ENCODE measurements around the gene CWF19L2. TPM values are rescaled to one million over a fixed set of nuclear protein-coding genes. Genes with fewer than 3 reads are reported as not detected.
"Not testable (repeated sequence)": the region's sequence is repeated elsewhere in the genome, so short reads cannot be mapped to it uniquely, and the experiment has no call there.

CWF19L2 gene
- total RNA-seq, 1 donor, result 10.9 TPM

DNA sequence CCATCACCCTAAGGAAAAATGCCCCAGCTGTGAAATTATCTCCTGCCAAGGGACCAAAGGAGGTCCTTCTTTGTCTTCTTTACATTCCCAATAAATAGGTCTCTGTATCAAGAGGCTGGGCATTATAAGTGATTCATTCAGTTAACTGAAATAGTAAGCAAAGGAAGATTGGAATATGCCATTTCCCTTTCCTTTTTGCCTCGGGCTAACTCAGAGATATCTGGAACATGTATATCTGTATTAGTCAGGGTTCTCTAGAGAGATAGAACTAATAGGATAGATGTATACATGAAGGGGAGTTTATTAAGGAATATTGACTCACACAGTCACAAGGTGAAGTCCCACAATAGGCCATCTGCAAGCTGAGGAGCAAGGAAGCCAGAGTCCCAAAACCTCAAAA is 15.3 kb upstream of the CWF19L2 start:
- no peak overlapping the region for H3K4me2 ChIP-seq (ENCODE audit: insufficient read depth, low read length)
- no peak overlapping the region for H3K27ac ChIP-seq (ENCODE audit: low read depth, low read length)
- H3K9me3 ChIP-seq (ENCODE audit: low read depth, low read length), result no peaks in the 10 kb centered on the region
- no peak overlapping the region for H3K4me3 ChIP-seq (ENCODE audit: insufficient read depth, low read length)
- H4K20me1 ChIP-seq (ENCODE audit: insufficient read depth, low read length), result no peaks in the 10 kb centered on the region
- H2AFZ ChIP-seq (ENCODE audit: low read length), result no peak overlapping the region
- TF ChIP-seq, protein P1, sequence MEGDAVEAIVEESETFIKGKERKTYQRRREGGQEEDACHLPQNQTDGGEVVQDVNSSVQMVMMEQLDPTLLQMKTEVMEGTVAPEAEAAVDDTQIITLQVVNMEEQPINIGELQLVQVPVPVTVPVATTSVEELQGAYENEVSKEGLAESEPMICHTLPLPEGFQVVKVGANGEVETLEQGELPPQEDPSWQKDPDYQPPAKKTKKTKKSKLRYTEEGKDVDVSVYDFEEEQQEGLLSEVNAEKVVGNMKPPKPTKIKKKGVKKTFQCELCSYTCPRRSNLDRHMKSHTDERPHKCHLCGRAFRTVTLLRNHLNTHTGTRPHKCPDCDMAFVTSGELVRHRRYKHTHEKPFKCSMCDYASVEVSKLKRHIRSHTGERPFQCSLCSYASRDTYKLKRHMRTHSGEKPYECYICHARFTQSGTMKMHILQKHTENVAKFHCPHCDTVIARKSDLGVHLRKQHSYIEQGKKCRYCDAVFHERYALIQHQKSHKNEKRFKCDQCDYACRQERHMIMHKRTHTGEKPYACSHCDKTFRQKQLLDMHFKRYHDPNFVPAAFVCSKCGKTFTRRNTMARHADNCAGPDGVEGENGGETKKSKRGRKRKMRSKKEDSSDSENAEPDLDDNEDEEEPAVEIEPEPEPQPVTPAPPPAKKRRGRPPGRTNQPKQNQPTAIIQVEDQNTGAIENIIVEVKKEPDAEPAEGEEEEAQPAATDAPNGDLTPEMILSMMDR (IDR thresholded peaks at IDR 0.05; ENCODE audit: extremely low read depth, low read depth, low read length), result no peak
- H3K36me3 ChIP-seq (ENCODE audit: insufficient read depth, low read length), result no peaks in the 10 kb centered on the region
- DNase-seq (ENCODE audit: insufficient read length, low spot score, missing footprints), result no peak
- H3K79me2 ChIP-seq (ENCODE audit: insufficient read depth, low read length), result no peaks in the 10 kb centered on the region
- H3K4me1 ChIP-seq (ENCODE audit: insufficient read depth, low read length), result no peaks in the 10 kb centered on the region
- no peaks in the 10 kb centered on the region for H3K27me3 ChIP-seq (ENCODE audit: insufficient read depth, low read length)

DNA sequence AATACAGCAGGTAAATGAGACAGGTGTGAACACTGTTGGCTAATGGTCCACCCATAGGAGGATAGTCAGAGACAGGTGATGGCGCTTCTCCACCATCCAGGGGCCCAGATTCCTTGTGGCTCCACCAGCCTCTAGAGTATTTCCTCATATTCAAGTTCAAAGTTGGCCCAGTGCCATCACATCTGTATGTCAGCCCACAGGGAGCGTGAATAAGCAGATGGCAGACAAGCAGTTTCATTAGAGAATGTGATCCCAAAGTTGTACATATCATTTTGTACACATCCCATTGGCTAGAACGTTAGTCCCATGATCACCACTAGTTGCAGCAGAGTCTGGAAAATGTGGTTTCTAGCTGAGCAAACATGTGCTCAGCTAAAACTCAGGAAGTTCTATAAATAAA is 11.0 kb upstream of the CWF19L2 start:
- Histone ChIP-seq H3K27ac (ENCODE audit: low read depth, low read length) (no peak overlapping the region), H3K79me2 (ENCODE audit: insufficient read depth, low read length) (no peaks in the 10 kb centered on the region), H2AFZ (ENCODE audit: low read length) (no peak overlapping the region), H3K4me2 (ENCODE audit: insufficient read depth, low read length) (no peak overlapping the region), H3K36me3 (ENCODE audit: insufficient read depth, low read length) (no peaks in the 10 kb centered on the region), H3K27me3 (ENCODE audit: insufficient read depth, low read length) (no peaks in the 10 kb centered on the region), H3K9me3 (ENCODE audit: low read depth, low read length) (no peaks in the 10 kb centered on the region), H3K4me3 (ENCODE audit: insufficient read depth, low read length) (no peak overlapping the region), H3K4me1 (ENCODE audit: insufficient read depth, low read length) (no peaks in the 10 kb centered on the region), H4K20me1 (ENCODE audit: insufficient read depth, low read length) (no peaks in the 10 kb centered on the region)
- TF ChIP-seq, protein P1 (IDR thresholded peaks at IDR 0.05; ENCODE audit: extremely low read depth, low read depth, low read length), result no peak
- no peak for DNase-seq (ENCODE audit: insufficient read length, low spot score, missing footprints)

DNA sequence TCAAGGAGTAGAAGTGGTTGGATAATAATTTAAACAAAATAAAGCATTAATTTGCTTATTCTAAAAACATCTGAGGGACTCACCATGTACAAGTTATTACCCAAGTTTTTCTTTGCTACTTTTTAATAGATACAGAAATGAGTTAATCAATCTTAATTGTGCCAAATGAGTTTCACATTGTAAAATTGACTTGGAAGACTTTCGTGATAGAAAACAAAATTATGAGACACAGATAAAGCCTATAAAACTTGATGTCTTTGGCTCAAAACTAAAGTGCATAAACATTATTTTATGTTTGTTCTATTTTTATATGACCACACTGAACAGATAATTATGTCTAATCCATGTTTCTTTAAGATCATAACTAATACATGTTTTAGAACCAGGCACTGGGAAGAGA is 10.1 kb upstream of the CWF19L2 start:
- TF ChIP-seq, protein P1 (IDR thresholded peaks at IDR 0.05; ENCODE audit: extremely low read depth, low read depth, low read length), result no peak
- Histone ChIP-seq H3K4me1 (ENCODE audit: insufficient read depth, low read length) (no peaks in the 10 kb centered on the region), H3K4me3 (ENCODE audit: insufficient read depth, low read length) (no peak overlapping the region), H4K20me1 (ENCODE audit: insufficient read depth, low read length) (no peaks in the 10 kb centered on the region), H3K27me3 (ENCODE audit: insufficient read depth, low read length) (no peaks in the 10 kb centered on the region), H2AFZ (ENCODE audit: low read length) (no peak overlapping the region), H3K36me3 (ENCODE audit: insufficient read depth, low read length) (no peaks in the 10 kb centered on the region), H3K79me2 (ENCODE audit: insufficient read depth, low read length) (no peaks in the 10 kb centered on the region), H3K4me2 (ENCODE audit: insufficient read depth, low read length) (no peak overlapping the region), H3K9me3 (ENCODE audit: low read depth, low read length) (no peaks in the 10 kb centered on the region), H3K27ac (ENCODE audit: low read depth, low read length) (no peak overlapping the region)
- DNase-seq (ENCODE audit: insufficient read length, low spot score, missing footprints), result no peak

DNA sequence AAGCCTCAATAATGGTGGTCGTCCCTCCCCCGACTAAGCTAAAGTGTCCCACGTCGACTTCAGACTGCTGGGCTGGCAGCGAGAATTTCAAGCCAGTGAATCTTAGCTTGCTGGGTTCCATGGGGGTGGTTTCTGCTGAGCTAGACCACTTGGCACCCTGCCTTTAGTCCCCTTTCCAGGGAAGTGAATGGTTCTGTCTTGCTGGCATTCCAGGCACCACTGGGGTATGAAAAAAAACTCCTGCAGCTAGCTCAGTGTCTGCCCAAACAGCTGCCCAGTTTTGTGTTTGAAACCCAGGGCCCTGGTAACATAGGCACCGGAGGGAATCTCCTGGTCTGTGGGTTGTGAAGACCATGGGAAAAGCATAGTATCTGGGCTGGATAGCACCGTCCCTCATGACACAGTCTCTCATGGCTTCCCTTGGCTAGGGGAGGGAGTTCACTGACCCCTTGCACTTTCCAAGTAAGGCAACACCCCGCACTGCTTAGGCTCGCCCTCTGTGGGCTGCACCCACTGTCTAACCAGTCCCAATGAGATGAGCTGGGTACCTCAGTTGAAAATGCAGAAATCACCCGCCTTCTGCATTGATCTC is 8.7 kb upstream of the CWF19L2 start:
- not testable (repeated sequence) for H4K20me1 ChIP-seq (ENCODE audit: insufficient read depth, low read length); H3K79me2 ChIP-seq (ENCODE audit: insufficient read depth, low read length); H3K27me3 ChIP-seq (ENCODE audit: insufficient read depth, low read length); H3K4me1 ChIP-seq (ENCODE audit: insufficient read depth, low read length); H3K36me3 ChIP-seq (ENCODE audit: insufficient read depth, low read length); H2AFZ ChIP-seq (ENCODE audit: low read length); H3K4me3 ChIP-seq (ENCODE audit: insufficient read depth, low read length); H3K9me3 ChIP-seq (ENCODE audit: low read depth, low read length); H3K27ac ChIP-seq (ENCODE audit: low read depth, low read length); DNase-seq (ENCODE audit: insufficient read length, low spot score, missing footprints); H3K4me2 ChIP-seq (ENCODE audit: insufficient read depth, low read length)
